ENCODE data around the gene DDI2. TPM values are rescaled to one million over a fixed set of nuclear protein-coding genes. Genes with fewer than 3 reads are reported as not detected.

DDI2 gene
- total and polyA plus RNA-seq, 12 donors, result 2.1 to 29.6 (median 23.9) TPM

DNA sequence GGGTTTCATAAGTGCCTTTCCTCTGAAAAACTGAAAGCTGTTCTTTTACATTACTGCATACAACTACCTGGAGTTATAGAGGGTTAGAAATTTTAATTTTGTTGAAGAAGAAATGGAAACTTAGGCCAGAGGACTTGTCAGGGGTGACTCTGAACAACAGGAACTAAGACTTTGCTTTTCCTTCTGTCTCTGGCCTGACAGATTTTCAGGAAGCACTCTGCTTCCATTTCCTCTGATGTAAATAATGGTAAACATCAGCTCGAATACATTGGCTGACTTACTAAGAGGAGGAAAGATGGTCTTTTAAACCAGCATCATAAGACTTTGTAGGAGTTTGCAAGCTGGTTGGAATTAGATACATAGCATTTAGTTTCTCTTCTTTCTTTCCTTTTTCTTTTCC, 39.8 kb downstream of the DDI2 start:
- ATAC-seq, result no peak
- TF ChIP-seq, protein P1, sequence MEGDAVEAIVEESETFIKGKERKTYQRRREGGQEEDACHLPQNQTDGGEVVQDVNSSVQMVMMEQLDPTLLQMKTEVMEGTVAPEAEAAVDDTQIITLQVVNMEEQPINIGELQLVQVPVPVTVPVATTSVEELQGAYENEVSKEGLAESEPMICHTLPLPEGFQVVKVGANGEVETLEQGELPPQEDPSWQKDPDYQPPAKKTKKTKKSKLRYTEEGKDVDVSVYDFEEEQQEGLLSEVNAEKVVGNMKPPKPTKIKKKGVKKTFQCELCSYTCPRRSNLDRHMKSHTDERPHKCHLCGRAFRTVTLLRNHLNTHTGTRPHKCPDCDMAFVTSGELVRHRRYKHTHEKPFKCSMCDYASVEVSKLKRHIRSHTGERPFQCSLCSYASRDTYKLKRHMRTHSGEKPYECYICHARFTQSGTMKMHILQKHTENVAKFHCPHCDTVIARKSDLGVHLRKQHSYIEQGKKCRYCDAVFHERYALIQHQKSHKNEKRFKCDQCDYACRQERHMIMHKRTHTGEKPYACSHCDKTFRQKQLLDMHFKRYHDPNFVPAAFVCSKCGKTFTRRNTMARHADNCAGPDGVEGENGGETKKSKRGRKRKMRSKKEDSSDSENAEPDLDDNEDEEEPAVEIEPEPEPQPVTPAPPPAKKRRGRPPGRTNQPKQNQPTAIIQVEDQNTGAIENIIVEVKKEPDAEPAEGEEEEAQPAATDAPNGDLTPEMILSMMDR (IDR thresholded peaks at IDR 0.05), result no peak
- H3K9me3 ChIP-seq, result no peaks in the 10 kb centered on the region
- H3K27ac ChIP-seq, result peak overlapping the region in 4 of 10 donors; percentile 1 to 43 (median 24)
- intact Hi-C loops (cut with DNase I), result loop anchor here in 1 of 10 donors (5.0 kb wide), 1 partner anchor 35 kb away; no protein-coding TSS in a partner anchor
- WGBS, 2 donors, result 60 to 66% methylated on average over 1 of the region's 1 CpG
- H3K27me3 ChIP-seq, result no peaks in the 10 kb centered on the region
- H3K4me3 ChIP-seq, result no peak overlapping the region
- H3K4me1 ChIP-seq, result peaks cover 0 to 16% (median 8%) of the 10 kb centered on the region in 9 donors
- DNase-seq, result no peak
- H3K36me3 ChIP-seq, result peaks cover 0 to 100% (median 49%) of the 10 kb centered on the region in 9 donors

DNA sequence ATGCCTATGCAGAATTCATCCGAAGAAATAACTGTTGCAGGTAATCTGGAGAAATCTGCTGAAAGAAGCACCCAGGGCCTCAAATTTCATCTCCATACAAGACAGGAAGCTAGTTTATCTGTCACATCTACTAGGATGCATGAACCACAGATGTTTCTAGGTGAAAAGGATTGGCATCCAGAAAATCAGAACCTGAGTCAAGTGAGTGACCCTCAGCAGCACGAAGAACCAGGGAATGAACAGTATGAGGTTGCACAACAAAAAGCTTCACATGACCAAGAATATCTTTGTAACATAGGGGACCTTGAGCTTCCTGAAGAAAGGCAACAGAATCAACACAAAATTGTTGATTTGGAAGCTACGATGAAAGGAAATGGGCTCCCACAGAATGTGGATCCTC, 42.9 kb downstream of the DDI2 start:
- Histone ChIP-seq H3K4me1 (peaks cover 0 to 24% (median 12%) of the 10 kb centered on the region in 9 donors), H3K36me3 (peaks cover 0 to 78% (median 33%) of the 10 kb centered on the region in 9 donors), H3K27ac (no peak overlapping the region), H3K9me3 (no peaks in the 10 kb centered on the region), H3K27me3 (no peaks in the 10 kb centered on the region), H3K4me3 (no peak overlapping the region)
- TF ChIP-seq, protein P1 (IDR thresholded peaks at IDR 0.05), result no peak
- intact Hi-C loops (cut with DNase I), result loop anchor here in 2 of 10 donors (5.0 to 10.0 kb wide), 2 partner anchors 65 to 82 kb away; partner anchors contain the start of gene TMEM82 (in 1 of the 2)
- 94% methylated on average over 3 of the region's 3 CpGs for WGBS, 2 donors
- DNase-seq (no peak), ATAC-seq (no peak)

DNA sequence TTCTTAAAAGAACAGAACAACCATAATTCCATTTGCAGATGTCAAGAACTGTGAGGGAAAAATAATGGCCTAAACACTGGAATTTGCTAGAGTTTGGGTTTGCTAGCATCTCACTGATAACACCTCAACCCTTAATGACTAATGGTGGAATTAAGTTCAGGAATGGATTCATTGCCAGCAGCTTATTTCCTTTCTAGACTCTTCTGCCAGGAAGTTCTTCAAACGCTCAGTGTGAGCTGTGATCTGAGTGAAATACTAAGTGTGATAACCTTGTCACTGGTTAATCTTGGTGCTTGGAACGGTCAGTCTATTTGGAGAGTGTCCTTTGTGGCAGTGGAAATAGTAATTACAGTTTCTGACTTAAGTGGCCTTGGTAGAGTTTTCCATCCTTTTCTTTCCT, 45.2 kb downstream of the DDI2 start:
- 22 to 38% methylated on average over 2 of the region's 2 CpGs for WGBS, 2 donors
- no peaks in the 10 kb centered on the region for H3K9me3 ChIP-seq
- intact Hi-C loops (cut with DNase I), result loop anchor here in 2 of 10 donors (5.0 to 10.0 kb wide), 2 partner anchors 62 to 80 kb away; partner anchors contain the start of gene TMEM82 (in 1 of the 2)

DNA sequence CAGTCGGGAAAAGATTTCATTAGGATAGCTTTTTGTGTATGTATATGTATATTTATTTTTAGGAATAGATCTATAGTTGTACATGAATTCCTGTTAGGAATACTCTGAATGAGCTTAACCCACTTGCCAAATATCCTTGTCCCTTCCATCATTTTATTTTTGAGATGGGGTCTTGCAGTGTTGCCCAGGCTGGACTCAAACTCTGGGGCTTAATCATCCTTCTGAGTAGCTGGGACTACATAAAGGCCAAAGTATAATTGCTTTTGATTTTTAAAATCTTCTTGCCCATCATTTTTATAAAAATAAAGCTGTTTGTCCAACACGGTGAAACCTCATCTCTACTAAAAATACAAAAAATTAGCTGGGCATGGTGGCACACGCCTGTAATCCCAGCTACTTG, 46.7 kb downstream of the DDI2 start:
- ATAC-seq (no peak), DNase-seq (no peak)
- Histone ChIP-seq H3K9me3 (no peaks in the 10 kb centered on the region), H3K36me3 (peaks cover 0 to 40% (median 29%) of the 10 kb centered on the region in 9 donors), H3K4me3 (no peak overlapping the region), H3K27me3 (no peaks in the 10 kb centered on the region), H3K27ac (no peak overlapping the region), H3K4me1 (peaks cover 0 to 24% (median 8%) of the 10 kb centered on the region in 9 donors)
- intact Hi-C loops (cut with DNase I), result loop anchor here in 2 of 10 donors (5.0 to 10.0 kb wide), 2 partner anchors 61 to 78 kb away; partner anchors contain the start of gene TMEM82 (in 1 of the 2)
- TF ChIP-seq, protein P1 (IDR thresholded peaks at IDR 0.05), result no peak
- WGBS, 2 donors, result 96 to 98% methylated on average over 3 of the region's 3 CpGs

More for the DNA sequence above, 45.2 kb downstream of the DDI2 start:
- TF ChIP-seq, protein P1 (IDR thresholded peaks at IDR 0.05), result no peak
- H3K4me1 ChIP-seq, result peaks cover 0 to 15% (median under 1%) of the 10 kb centered on the region in 9 donors
- DNase-seq (no peak), ATAC-seq (peak in 5 of 8 donors; percentile 61 to 92 (median 77))
- no peaks in the 10 kb centered on the region for H3K27me3 ChIP-seq
- peaks cover 0 to 54% (median 33%) of the 10 kb centered on the region in 9 donors for H3K36me3 ChIP-seq
- peak overlapping the region in 3 of 10 donors; percentile 10 to 42 (median 17) for H3K27ac ChIP-seq
- H3K4me3 ChIP-seq, result no peak overlapping the region

All from heart right ventricle (tissue), 16 donors.